ENCODE measurements around the gene OR2K2.

DNA sequence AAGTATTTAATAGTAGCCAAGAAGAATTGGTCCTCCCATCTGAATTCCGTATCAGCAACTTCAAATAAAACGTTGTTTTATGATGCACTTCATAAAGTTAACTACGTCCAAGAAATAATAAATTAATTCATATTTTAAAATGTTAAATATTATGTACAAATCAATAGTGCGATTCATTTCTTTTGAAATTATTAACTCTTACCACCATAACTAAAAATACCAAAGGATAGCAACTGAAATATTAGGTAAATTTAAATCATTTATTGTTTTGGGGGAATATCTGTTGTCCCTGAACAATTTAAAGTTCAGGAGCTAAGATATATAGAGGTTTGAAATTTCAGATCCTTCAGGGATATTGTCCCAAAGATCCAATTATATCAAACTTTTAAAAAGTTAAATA, at the start of gene OR2K2:
- TF ChIP-seq, protein P1, sequence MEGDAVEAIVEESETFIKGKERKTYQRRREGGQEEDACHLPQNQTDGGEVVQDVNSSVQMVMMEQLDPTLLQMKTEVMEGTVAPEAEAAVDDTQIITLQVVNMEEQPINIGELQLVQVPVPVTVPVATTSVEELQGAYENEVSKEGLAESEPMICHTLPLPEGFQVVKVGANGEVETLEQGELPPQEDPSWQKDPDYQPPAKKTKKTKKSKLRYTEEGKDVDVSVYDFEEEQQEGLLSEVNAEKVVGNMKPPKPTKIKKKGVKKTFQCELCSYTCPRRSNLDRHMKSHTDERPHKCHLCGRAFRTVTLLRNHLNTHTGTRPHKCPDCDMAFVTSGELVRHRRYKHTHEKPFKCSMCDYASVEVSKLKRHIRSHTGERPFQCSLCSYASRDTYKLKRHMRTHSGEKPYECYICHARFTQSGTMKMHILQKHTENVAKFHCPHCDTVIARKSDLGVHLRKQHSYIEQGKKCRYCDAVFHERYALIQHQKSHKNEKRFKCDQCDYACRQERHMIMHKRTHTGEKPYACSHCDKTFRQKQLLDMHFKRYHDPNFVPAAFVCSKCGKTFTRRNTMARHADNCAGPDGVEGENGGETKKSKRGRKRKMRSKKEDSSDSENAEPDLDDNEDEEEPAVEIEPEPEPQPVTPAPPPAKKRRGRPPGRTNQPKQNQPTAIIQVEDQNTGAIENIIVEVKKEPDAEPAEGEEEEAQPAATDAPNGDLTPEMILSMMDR (IDR thresholded peaks at IDR 0.05; ENCODE audit: insufficient read depth, low read length, poor library complexity, severe bottlenecking): no peak
- no peak for TF ChIP-seq EZH2phosphoT487 (conservative IDR thresholded peaks at IDR 0.05; ENCODE audit: low read length)

All from SU-DHL-6 (cell line).